A673 (cell line): ENCODE results near the gene ANKRD52. TPM values are rescaled to one million over a fixed set of nuclear protein-coding genes. Genes with fewer than 3 reads are reported as not detected.

Source experiments
- BruUV-seq: library from RNA; stranded (reverse); fragments of 400-500 nt; replicated peaks from 2 replicates; lab custom pipeline; 2021; lab: Mats Ljungman, UMichigan
- CTCF ChIA-PET: fragments of 300-600 bp; sonication (Branson Sonifier 250); formaldehyde crosslinking; loops from one replicate; lab custom pipeline; 2022; ENCODE audit warnings: antibody characterized with exemption; lab: Charles Lee
- POLR2A ChIA-PET: fragments of 300-600 bp; sonication (Branson Sonifier 250); formaldehyde crosslinking; loops from one replicate; lab custom pipeline; 2022; ENCODE audit warnings: antibody characterized with exemption; ENCODE audit not compliant: low non-redundant PET; lab: Charles Lee
- DNase-seq: peaks from one replicate; pipeline ENCODE4 v3.0.0-alpha.2; 2015; ENCODE audit warnings: low spot score
- H3K27ac ChIP-seq: fragments of 200-600 bp; sonication (generic); 2 replicates; pipeline ENCODE4 v1.5.1; 2016; ENCODE audit warnings: mixed run types, low read depth, mild to moderate bottlenecking, mixed read lengths, antibody characterized with exemption, low read length; ENCODE audit not compliant: poor library complexity, severe bottlenecking
- H3K27me3 ChIP-seq: fragments of 200-600 bp; sonication (generic); replicated peaks from 2 replicates; pipeline ENCODE4 v1.6.1; 2017; ENCODE audit warnings: mixed run types, low read depth, mild to moderate bottlenecking, mixed read lengths, antibody characterized with exemption, low read length; ENCODE audit not compliant: insufficient read depth, poor library complexity
- H3K36me3 ChIP-seq: fragments of 200-600 bp; sonication (generic); 2 replicates; pipeline ENCODE4 v1.6.1; 2016; ENCODE audit warnings: mixed run types, mild to moderate bottlenecking, mixed read lengths, antibody characterized with exemption, low read length; ENCODE audit not compliant: insufficient read depth, poor library complexity, severe bottlenecking
- H3K4me1 ChIP-seq: fragments of 200-600 bp; sonication (generic); 2 replicates; pipeline ENCODE4 v1.6.1; 2017; ENCODE audit warnings: mixed run types, mild to moderate bottlenecking, mixed read lengths, antibody characterized with exemption, low read length; ENCODE audit not compliant: insufficient read depth, poor library complexity, severe bottlenecking
- H3K4me3 ChIP-seq: fragments of 200-600 bp; sonication (generic); 2 replicates; pipeline ENCODE4 v1.5.1; 2016; ENCODE audit warnings: low read depth, mixed run types, mild to moderate bottlenecking, mixed read lengths, low read length; ENCODE audit not compliant: poor library complexity, severe bottlenecking
- H3K9me3 ChIP-seq: fragments of 200-600 bp; sonication (generic); 2 replicates; pipeline ENCODE4 v1.6.1; 2016; ENCODE audit warnings: mixed run types, low read depth, mild to moderate bottlenecking, mixed read lengths, antibody characterized with exemption, low read length; ENCODE audit not compliant: poor library complexity, severe bottlenecking
- CTCF ChIP-seq: fragments of 300-800, 200-600 bp; sonication (generic); conservative IDR thresholded peaks from 2 replicates; pipeline ENCODE4 v1.5.1; 2017; ENCODE audit warnings: low read depth, mild to moderate bottlenecking, antibody characterized with exemption, low read length, moderate library complexity, mixed read lengths
- EZH2 ChIP-seq: fragments of 200-600 bp; sonication (generic); IDR thresholded peaks from 2 replicates; pipeline ENCODE4 v1.6.1; 2017; ENCODE audit warnings: borderline replicate concordance, low read depth, mild to moderate bottlenecking, mixed read lengths, antibody characterized with exemption, low read length; ENCODE audit not compliant: poor library complexity, severe bottlenecking
- intact Hi-C: fragments of 100-400 bp; cut with micrococcal nuclease; formaldehyde crosslinking; loops from one replicate; pipeline ENCODE4 v1.10.0; 2022; ENCODE audit not compliant: unreplicated experiment
- total RNA-seq: library from RNA; stranded (reverse); gene quantifications from 2 replicates; pipeline ENCODE4 v1.2.3, GENCODE V29; 2021

ANKRD52 gene
- total RNA-seq, 1 experiment from 2014 or later, result 74.7 TPM

- peak overlapping the region; percentile 78 for H3K4me3 ChIP-seq
- no peak for TF ChIP-seq CTCF
- no peak for TF ChIP-seq EZH2
- H3K27me3 ChIP-seq, result no peaks in the 10 kb centered on the region
- peak overlapping the region; percentile 90 for H3K27ac ChIP-seq
- ChIA-PET POLR2A (interaction anchor here (0.5 to 0.7 kb wide), 2 partner anchors 155 to 1830 kb away, joined by 3 to 18 read pairs; no protein-coding TSS in a partner anchor), CTCF (interaction anchor here (2.2 to 2.3 kb wide), 2 partner anchors 15 to 32 kb away, joined by 16 to 17 read pairs; partner anchors contain the start of gene SMARCC2)
- H3K4me1 ChIP-seq, result peaks cover 5% of the 10 kb centered on the region
- intact Hi-C loops, result loop anchor here (5.0 kb wide), 1 partner anchor 36 kb away; the partner anchor contains the start of gene ANKRD52
- no peaks in the 10 kb centered on the region for H3K36me3 ChIP-seq
- BruUV-seq, result TSS peak; percentile 88
- peak; percentile 68 for DNase-seq
- H3K9me3 ChIP-seq, result no peaks in the 10 kb centered on the region
Measured at GRCh38 chr12:56221232-56221756, 36.9 kb downstream of the ANKRD52 start.

DNA sequence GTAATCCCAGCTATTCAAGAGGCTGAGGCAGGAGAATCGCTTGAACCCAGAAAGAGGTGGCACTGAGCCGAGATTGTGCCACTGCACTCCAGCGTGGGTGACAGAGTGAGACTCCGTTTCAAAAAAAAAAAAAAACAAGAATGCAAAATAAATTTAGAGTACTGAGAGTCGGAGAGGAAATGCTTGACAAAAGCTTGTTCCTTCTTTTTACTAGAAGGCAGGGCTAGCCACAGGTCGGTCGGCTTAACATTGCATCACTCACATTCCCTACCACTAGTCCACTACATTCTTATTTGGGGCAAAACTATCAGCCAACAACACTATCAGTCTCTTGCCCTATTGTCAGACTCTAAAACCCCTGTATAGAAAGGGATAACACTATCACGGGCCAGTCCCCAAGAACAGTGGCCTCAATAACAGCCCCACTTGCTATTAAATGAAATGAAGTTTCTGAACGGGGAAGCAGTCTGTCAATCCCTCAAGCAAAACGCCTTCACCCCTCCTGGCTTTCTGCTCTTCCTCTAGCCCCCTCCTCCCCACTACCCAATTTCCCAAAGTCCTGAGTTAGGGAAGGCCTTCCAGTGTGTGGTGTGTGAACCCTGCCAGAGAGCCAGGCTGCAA, 37.5 kb downstream of the ANKRD52 start:
- Histone ChIP-seq H3K27me3 (no peaks in the 10 kb centered on the region), H3K36me3 (no peaks in the 10 kb centered on the region), H3K27ac (peak overlapping the region; percentile 90), H3K9me3 (no peaks in the 10 kb centered on the region), H3K4me3 (peak overlapping the region; percentile 78), H3K4me1 (peaks cover 5% of the 10 kb centered on the region)
- ChIA-PET CTCF (interaction anchor here (2.2 to 2.3 kb wide), 2 partner anchors 14 to 31 kb away, joined by 16 to 17 read pairs; partner anchors contain the start of gene SMARCC2), POLR2A (no interaction called here)
- intact Hi-C loops, result loop anchor here (5.0 kb wide), 1 partner anchor 37 kb away; the partner anchor contains the start of gene ANKRD52
- no peak for DNase-seq
- TF ChIP-seq CTCF, result no peak
- TF ChIP-seq EZH2, result no peak
- BruUV-seq, result no TSS peak

- no peak overlapping the region for H3K27ac ChIP-seq
- H3K4me1 ChIP-seq, result peaks cover 5% of the 10 kb centered on the region
- H3K4me3 ChIP-seq, result no peak overlapping the region
- BruUV-seq, result no TSS peak
- no peaks in the 10 kb centered on the region for H3K9me3 ChIP-seq
- POLR2A ChIA-PET, result no interaction called here
- CTCF ChIA-PET, result no interaction called here
- DNase-seq, result no peak
- TF ChIP-seq EZH2, result no peak
- TF ChIP-seq CTCF, result no peak
- intact Hi-C loops, result loop anchor here (5.0 kb wide), 1 partner anchor 37 kb away; the partner anchor contains the start of gene ANKRD52
- H3K27me3 ChIP-seq, result no peaks in the 10 kb centered on the region
- H3K36me3 ChIP-seq, result peaks cover 7% of the 10 kb centered on the region
Measured at GRCh38 chr12:56219840-56220239, 38.3 kb downstream of the ANKRD52 start.
